ENCODE data around the gene TFPT.
A peak's percentile ranks its signal among the peaks of the same experiment; 100 is the strongest.

Gene TFPT

GRCh38 chr19:54121259-54121658, 5.8 kb upstream of the TFPT start:
- no peak overlapping the region for H3K4me3 ChIP-seq (ENCODE audit: low read depth, low read length)
- no peak for TF ChIP-seq CTCF (IDR thresholded peaks at IDR 0.05; ENCODE audit: control insufficient read depth, extremely low read depth, insufficient read depth)
- no peak for DNase-seq (ENCODE audit: low read depth)

- TF ChIP-seq CTCF (IDR thresholded peaks at IDR 0.05; ENCODE audit: control insufficient read depth, extremely low read depth, insufficient read depth): no peak
- peak overlapping the region; percentile 100 for H3K4me3 ChIP-seq (ENCODE audit: low read depth, low read length)
- DNase-seq (ENCODE audit: low read depth): peak; percentile 11
These were observed 933 bp downstream of the TFPT start for GRCh38 chr19:54114340-54115108.

GRCh38 chr19:54109651-54110050, 5.8 kb downstream of the TFPT start:
- no peak for TF ChIP-seq CTCF (IDR thresholded peaks at IDR 0.05; ENCODE audit: control insufficient read depth, extremely low read depth, insufficient read depth)
- no peak overlapping the region for H3K4me3 ChIP-seq (ENCODE audit: low read depth, low read length)
- DNase-seq (ENCODE audit: low read depth): no peak

- no peak overlapping the region for H3K4me3 ChIP-seq (ENCODE audit: low read depth, low read length)
- TF ChIP-seq CTCF (IDR thresholded peaks at IDR 0.05; ENCODE audit: control insufficient read depth, extremely low read depth, insufficient read depth): no peak
- DNase-seq (ENCODE audit: low read depth): no peak
These were observed 7.0 kb downstream of the TFPT start for GRCh38 chr19:54108496-54108895.

- no peak overlapping the region for H3K4me3 ChIP-seq (ENCODE audit: low read depth, low read length)
- no peak for DNase-seq (ENCODE audit: low read depth)
- TF ChIP-seq CTCF (IDR thresholded peaks at IDR 0.05; ENCODE audit: control insufficient read depth, extremely low read depth, insufficient read depth): no peak
These were observed 7.5 kb downstream of the TFPT start for GRCh38 chr19:54107876-54108490.

GRCh38 chr19:54106716-54107115, 8.7 kb downstream of the TFPT start:
- TF ChIP-seq CTCF (IDR thresholded peaks at IDR 0.05; ENCODE audit: control insufficient read depth, extremely low read depth, insufficient read depth): no peak
- no peak overlapping the region for H3K4me3 ChIP-seq (ENCODE audit: low read depth, low read length)
- DNase-seq (ENCODE audit: low read depth): no peak

Measured in LNCaP clone FGC (cell line).